Astrocyte of the cerebellum (primary cell): ENCODE results near the gene INPP4A.

Experiments used
- DNase-seq: peaks from one replicate; pipeline ENCODE4 v3.0.0-alpha.2; 2011; ENCODE audit warnings: low read depth
- H3K4me3 ChIP-seq: 2 replicates; pipeline ENCODE4 v1.5.1; 2011; ENCODE audit warnings: mild to moderate bottlenecking, low read depth, low read length, moderate library complexity
- CTCF ChIP-seq: IDR thresholded peaks from 2 replicates; pipeline ENCODE4 v1.5.1; 2012; ENCODE audit warnings: low read length, low read depth, moderate library complexity, mild to moderate bottlenecking; ENCODE audit errors: missing control alignments
- in situ Hi-C: cut with HindIII; loops from 2 replicates; pipeline ENCODE4 v1.10.0; 2017; ENCODE audit warnings: low sequenced_read_pairs

INPP4A gene

GRCh38 chr2:98522854-98523253 lies 78.2 kb downstream of the INPP4A start:
- no peak overlapping the region for H3K4me3 ChIP-seq
- in situ Hi-C loops, result no loop called here
- DNase-seq, result no peak
- no peak for TF ChIP-seq CTCF

GRCh38 chr2:98524168-98524567 lies 79.5 kb downstream of the INPP4A start:
- DNase-seq, result peak; percentile 39
- no peak for TF ChIP-seq CTCF
- in situ Hi-C loops, result no loop called here
- no peak overlapping the region for H3K4me3 ChIP-seq

GRCh38 chr2:98528349-98528748 lies 83.7 kb downstream of the INPP4A start:
- DNase-seq, result no peak
- in situ Hi-C loops, result no loop called here
- H3K4me3 ChIP-seq, result no peak overlapping the region
- TF ChIP-seq CTCF, result no peak

- no peak for TF ChIP-seq CTCF
- no peak for DNase-seq
- H3K4me3 ChIP-seq, result no peak overlapping the region
- in situ Hi-C loops, result no loop called here
Observed at GRCh38 chr2:98530114-98530513, 85.5 kb downstream of the INPP4A start.

- no peak overlapping the region for H3K4me3 ChIP-seq
- in situ Hi-C loops, result no loop called here
- TF ChIP-seq CTCF, result no peak
- no peak for DNase-seq
Observed at GRCh38 chr2:98532756-98533155, 88.1 kb downstream of the INPP4A start.

- no peak for TF ChIP-seq CTCF
- DNase-seq, result no peak
- in situ Hi-C loops, result no loop called here
- H3K4me3 ChIP-seq, result no peak overlapping the region
Observed at GRCh38 chr2:98533547-98533946, 88.9 kb downstream of the INPP4A start.

- in situ Hi-C loops, result no loop called here
- no peak for DNase-seq
- TF ChIP-seq CTCF, result no peak
- no peak overlapping the region for H3K4me3 ChIP-seq
Observed at GRCh38 chr2:98534761-98535160, 90.1 kb downstream of the INPP4A start.
